GM18517 (cell line): ENCODE data around the gene NFASC.

Experiments
- ATAC-seq: cut with Tn5 transposase; IDR thresholded peaks from one replicate; pipeline ENCODE4 v1.9.1; 2021; ENCODE audit warnings: mild to moderate bottlenecking, moderate library complexity; ENCODE audit not compliant: unreplicated experiment

Gene NFASC

DNA sequence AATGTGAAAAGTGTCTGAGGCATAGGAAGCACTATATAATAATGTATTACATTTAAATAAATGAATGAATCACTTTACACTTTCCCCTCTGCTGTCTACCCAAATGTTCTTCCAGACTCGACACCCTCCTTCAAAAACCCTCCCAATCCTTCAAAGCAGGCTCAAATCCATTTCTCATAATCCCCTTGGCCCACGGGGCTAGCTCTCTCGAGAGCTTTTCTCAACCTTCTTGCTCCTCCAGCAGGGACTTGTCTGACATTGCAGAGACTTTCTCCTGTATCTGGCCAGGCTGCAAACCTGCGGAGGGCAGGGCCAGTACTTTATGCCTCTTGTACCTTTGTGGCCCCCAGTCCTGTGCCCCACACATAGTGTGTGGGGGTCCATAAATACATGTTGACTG, 158.3 kb downstream of the NFASC start:
- ATAC-seq, result no peak

- no peak for ATAC-seq
Observed at GRCh38 chr1:205030241-205030640, 159.6 kb downstream of the NFASC start.

DNA sequence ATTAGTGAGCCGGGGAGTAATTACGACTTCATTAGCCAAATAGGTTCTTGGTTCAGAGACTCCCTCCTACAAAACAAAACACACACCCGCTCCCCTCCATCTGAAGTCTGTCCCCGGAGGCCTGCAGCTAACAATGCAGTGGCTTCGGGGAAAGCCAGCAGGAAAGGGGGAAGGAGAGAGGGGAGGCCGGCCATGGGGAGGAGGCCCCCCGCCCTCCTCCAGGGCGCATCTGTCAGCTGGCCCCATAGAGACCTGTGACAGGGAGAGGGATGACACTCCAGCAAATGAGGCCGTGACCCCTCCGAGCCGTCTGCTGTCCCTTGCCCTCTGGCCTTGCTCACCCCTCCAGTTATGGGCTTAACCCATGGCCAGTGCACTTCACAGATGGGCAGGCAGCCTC, 160.2 kb downstream of the NFASC start:
- ATAC-seq, result no peak

- ATAC-seq, result no peak
Observed at GRCh38 chr1:205032508-205032907, 161.8 kb downstream of the NFASC start.

DNA sequence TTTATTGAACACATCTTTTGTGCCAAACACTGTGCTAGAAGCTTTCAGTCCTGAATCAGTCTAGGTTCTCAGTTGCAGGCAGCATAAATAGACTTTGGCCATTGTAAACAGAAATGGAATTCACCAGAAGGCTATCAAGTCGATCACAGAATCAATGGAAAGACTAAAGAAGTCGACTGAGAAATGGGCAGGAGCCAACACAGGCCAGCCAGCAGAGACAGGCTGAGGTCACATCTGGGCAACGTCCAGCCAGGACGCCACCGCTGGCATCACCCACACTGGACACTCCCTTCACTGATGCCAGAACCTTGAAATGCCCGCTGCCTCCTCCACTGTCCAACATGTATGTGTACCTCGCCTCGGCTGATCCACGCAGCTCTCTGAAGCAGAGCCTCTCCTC, 166.9 kb downstream of the NFASC start:
- ATAC-seq, result no peak

DNA sequence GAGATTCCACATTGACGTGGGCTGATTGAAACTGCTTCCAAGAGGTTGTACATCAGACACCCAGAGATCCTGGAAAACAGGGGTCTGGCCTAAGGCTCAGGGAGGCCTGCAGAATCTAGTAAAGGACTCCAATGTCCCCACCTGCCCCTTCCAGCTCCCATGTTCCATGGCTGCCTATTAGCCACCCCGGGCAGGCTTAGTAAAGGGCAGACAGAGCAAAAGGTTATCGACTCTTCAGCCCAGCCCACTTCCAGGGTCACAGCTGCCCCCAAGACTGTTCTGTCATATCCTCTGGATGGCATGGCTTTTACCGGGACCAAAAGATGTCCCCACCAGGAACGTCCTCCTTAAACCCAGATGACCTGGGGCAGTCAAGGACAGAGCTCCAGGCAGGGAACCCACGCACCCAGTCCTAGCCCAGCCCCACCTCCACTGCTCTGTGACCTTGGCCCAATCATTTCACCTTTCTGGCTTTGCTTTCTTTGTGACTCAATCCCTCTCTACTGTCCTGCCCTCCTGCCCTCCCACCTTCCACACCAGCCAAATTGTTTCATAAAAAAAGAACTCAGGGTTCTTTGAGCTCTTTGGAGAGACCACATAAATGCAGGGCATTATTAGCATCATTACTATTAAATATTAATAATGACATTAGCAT, 167.6 kb downstream of the NFASC start:
- no peak for ATAC-seq

DNA sequence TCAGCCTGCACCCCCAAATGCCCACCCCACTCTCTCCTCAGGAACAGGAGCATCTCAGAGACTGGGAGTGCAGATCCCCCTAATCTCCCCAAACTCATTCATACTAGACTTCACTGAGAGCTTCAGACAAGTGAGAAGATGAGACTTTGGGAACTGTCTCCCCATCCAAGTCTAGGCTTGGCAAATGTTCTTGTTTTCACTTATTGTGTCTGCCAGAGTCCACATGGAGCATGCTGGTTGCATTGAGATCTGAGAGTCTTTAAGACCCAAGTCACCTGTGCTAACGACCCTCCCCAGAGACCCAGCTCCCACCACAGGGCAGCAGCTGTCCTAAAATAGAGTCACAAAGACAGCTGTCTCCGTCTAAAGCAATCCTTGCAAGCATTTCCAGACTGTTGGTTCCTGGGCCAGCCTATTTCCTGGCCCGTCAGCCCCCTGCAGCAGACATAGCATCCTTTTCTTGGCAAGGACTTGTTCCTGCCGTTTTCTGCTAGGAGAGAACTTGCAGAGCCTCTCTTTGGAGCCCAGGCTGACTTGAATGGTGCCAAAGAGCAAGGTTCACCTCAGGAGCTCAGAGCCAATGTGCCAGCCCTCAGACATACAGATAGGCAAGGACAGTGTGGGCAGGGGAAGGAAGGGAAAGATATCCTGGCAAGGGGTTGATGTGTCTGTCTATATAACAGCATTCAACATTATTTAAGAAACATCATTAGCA, 170.5 kb downstream of the NFASC start:
- ATAC-seq, result no peak

- no peak for ATAC-seq
Observed at GRCh38 chr1:205041998-205042910, 171.6 kb downstream of the NFASC start.

- no peak for ATAC-seq
Observed at GRCh38 chr1:205042911-205043806, 172.5 kb downstream of the NFASC start, which contains the start of gene CNTN2. Gene CNTN2 (plus strand): TSS chr1:205043212. CDS start chr1:205053186, 9,974 bp downstream.

- ATAC-seq, result no peak
Observed at GRCh38 chr1:205043866-205044265, 173.2 kb downstream of the NFASC start.

- no peak for ATAC-seq
Observed at GRCh38 chr1:205044741-205045140, 174.1 kb downstream of the NFASC start.

GRCh38 chr1:205045146-205045545, 174.5 kb downstream of the NFASC start:
- no peak for ATAC-seq

DNA sequence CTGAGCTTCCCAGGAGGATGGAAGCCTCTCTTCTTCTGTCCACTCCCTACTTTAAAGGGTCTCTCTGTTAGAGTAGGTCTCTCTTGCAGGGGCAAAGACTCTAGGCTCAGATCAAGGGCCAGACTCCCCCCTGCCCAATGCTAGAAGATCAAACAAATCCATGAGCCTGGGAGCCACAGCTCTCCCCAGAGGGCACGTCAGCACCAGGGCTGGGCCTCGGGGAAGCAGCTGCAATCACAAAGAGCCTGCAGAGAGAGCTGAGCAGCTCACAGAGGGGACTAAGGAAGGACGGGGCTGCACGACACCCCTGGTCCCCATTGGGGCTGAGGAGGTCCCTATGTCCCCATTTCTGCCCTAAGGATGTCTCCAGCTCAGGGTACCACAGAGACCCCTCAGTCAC, 176.2 kb downstream of the NFASC start:
- ATAC-seq, result no peak

DNA sequence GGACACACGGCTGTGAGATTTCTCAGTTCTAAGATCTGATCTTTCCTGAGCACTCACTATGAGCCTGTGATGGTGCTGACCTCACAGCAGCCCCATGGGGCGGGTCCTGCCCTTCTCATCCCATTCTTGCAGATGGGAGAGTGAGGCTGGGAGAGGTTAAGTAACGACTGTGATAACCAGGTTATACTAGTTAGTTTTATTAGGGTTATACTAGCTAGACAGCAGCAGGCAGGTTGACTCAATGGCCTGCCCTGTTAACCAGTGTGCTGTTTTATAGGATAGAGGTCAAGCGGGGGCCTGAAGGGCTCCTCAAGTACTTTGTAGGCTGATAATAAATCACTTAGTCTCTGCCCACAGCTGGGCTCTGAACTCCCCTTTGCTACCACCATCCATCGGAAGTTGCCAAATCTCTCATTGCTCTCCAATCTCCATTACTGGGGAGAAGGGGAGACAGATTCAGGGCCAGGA, 177.1 kb downstream of the NFASC start:
- ATAC-seq, result no peak

GRCh38 chr1:205048382-205048781, 177.7 kb downstream of the NFASC start:
- no peak for ATAC-seq

DNA sequence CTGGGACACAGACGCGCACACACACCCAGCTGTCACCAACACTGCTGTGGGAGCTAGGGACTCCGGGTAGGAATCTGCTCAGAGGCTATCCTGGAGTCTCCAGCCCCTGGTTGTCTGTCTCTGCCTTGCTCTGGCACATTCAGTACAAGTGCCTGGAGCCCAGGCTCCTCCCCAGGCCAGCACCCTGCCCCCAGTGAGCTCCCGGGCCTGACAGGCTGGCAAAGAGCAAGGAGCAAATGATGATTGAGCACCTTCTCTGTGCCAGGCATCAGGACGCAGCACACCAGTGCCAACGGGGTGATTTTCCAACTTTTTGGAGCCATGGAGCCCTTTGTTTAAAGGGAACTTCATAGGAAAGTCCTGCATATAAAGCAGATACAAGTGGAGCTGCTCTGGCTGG, 178.8 kb downstream of the NFASC start:
- no peak for ATAC-seq

GRCh38 chr1:205052690-205053089, 182.0 kb downstream of the NFASC start:
- ATAC-seq, result no peak

DNA sequence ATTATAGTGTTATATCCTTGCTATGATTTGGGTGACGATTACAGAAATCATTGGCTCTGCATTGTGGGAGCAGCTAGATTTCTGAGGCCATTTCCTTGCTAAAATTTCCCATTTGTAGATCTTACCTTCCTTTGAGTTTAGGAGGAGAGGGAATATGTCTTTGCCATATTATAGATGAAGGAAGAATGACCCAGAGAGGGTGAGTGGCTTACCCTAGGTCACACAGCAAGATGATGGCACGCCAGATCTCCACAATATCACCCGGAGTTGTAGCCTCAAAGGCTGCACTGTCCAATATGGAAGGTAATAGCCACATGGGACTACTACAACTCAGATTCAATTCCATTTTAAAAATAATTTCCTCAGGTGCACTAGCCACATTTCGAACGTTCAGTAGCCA, 182.6 kb downstream of the NFASC start:
- no peak for ATAC-seq

- no peak for ATAC-seq
Observed at GRCh38 chr1:205054013-205054412, 183.4 kb downstream of the NFASC start.

GRCh38 chr1:205056188-205056611, 185.5 kb downstream of the NFASC start:
- ATAC-seq, result no peak
